Neural cell (in vitro differentiated cells): ENCODE data around the gene SYCE1L. TPM values are rescaled to one million over a fixed set of nuclear protein-coding genes. Genes with fewer than 3 reads are reported as not detected.

Experiments used
- H2AFZ ChIP-seq: fragments of 200-600, 300-800 bp; sonication (generic), shearing (Covaris generic); 2 replicates; pipeline ENCODE4 v1.6.0; 2014; ENCODE audit warnings: low read depth, mild to moderate bottlenecking, antibody characterized with exemption, low read length, moderate library complexity
- H3F3A ChIP-seq: fragments of 200-600 bp; shearing (Covaris generic); 2 replicates; pipeline ENCODE4 v1.6.1; 2016; ENCODE audit warnings: mild to moderate bottlenecking, moderate library complexity, mixed read lengths, antibody characterized with exemption, low read length; ENCODE audit not compliant: insufficient read depth, poor library complexity, severe bottlenecking
- H3K27ac ChIP-seq: fragments of 200-600, 300-800 bp; sonication (generic), shearing (Covaris generic); 2 replicates; pipeline ENCODE4 v1.5.1; 2014; ENCODE audit warnings: mild to moderate bottlenecking, low read length, moderate library complexity
- H3K27me3 ChIP-seq: fragments of 300-800, 200-600 bp; sonication (generic), shearing (Covaris generic); 2 replicates; pipeline ENCODE4 v1.6.0; 2014; ENCODE audit warnings: mild to moderate bottlenecking, low read depth, low read length, moderate library complexity; ENCODE audit not compliant: insufficient read depth
- H3K36me3 ChIP-seq: fragments of 300-800, 200-600 bp; sonication (generic), shearing (Covaris generic); 2 replicates; pipeline ENCODE4 v1.5.1; 2014; ENCODE audit warnings: mild to moderate bottlenecking, antibody characterized with exemption, low read length, moderate library complexity; ENCODE audit not compliant: insufficient read depth
- H3K4me2 ChIP-seq: fragments of 300-800, 200-600 bp; sonication (generic), shearing (Covaris generic); 2 replicates; pipeline ENCODE4 v1.6.0; 2014; ENCODE audit warnings: mild to moderate bottlenecking, low read length
- H3K4me3 ChIP-seq: fragments of 300-800, 200-600 bp; sonication (generic), shearing (Covaris generic); 2 replicates; pipeline ENCODE4 v1.5.1; 2014; ENCODE audit warnings: mild to moderate bottlenecking, low read length, moderate library complexity
- H3K79me2 ChIP-seq: fragments of 200-600 bp; shearing (Covaris generic); replicated peaks from 2 replicates; pipeline ENCODE4 v1.6.0; 2014; ENCODE audit warnings: mild to moderate bottlenecking, low read length, moderate library complexity; ENCODE audit not compliant: insufficient read depth
- H3K9ac ChIP-seq: fragments of 300-800, 200-600 bp; sonication (generic), shearing (Covaris generic); 2 replicates; pipeline ENCODE4 v1.6.1; 2016; ENCODE audit warnings: mild to moderate bottlenecking, low read length, mixed read lengths
- H3K9me2 ChIP-seq: fragments of 200-600 bp; shearing (Covaris generic); 2 replicates; pipeline ENCODE4 v1.6.1; 2016; ENCODE audit warnings: mild to moderate bottlenecking, low read length, mixed read lengths; ENCODE audit not compliant: insufficient read depth
- H3K9me3 ChIP-seq: fragments of 200-600, 300-800 bp; sonication (generic), shearing (Covaris generic); 2 replicates; pipeline ENCODE4 v1.6.1; 2016; ENCODE audit warnings: mild to moderate bottlenecking, mixed run types, low read length, moderate library complexity, mixed read lengths
- H4K20me1 ChIP-seq: fragments of 200-600 bp; shearing (Covaris generic); 2 replicates; pipeline ENCODE4 v1.6.1; 2016; ENCODE audit warnings: mild to moderate bottlenecking, mixed run types; ENCODE audit not compliant: insufficient read depth
- CTCF ChIP-seq: fragments of 450-650 bp; IDR thresholded peaks from 2 replicates; pipeline ENCODE4 v1.5.1; 2014; ENCODE audit warnings: antibody characterized with exemption, mild to moderate bottlenecking, moderate library complexity; ENCODE audit not compliant: poor library complexity, severe bottlenecking
- EP300 ChIP-seq: fragments of 450-650 bp; conservative IDR thresholded peaks from 2 replicates; pipeline ENCODE4 v1.6.1; 2014; ENCODE audit warnings: antibody characterized with exemption, mild to moderate bottlenecking, moderate library complexity; ENCODE audit not compliant: poor library complexity, severe bottlenecking
- EZH2 ChIP-seq: fragments of 200-600, 300-800 bp; shearing (Covaris generic), sonication (generic); IDR thresholded peaks from 2 replicates; pipeline ENCODE4 v1.6.1; 2014; ENCODE audit warnings: antibody characterized with exemption, low read length, borderline replicate concordance, mild to moderate bottlenecking; ENCODE audit not compliant: insufficient read depth, poor library complexity, severe bottlenecking
- MXI1 ChIP-seq: fragments of 450-650 bp; conservative IDR thresholded peaks from 2 replicates; pipeline ENCODE4 v1.6.1; 2014; ENCODE audit warnings: antibody characterized with exemption, mild to moderate bottlenecking; ENCODE audit not compliant: poor library complexity, severe bottlenecking
- POLR2AphosphoS5 ChIP-seq: IDR thresholded peaks from 2 replicates; pipeline ENCODE4 v1.6.1; 2012
- RAD21 ChIP-seq: fragments of 450-650 bp; conservative IDR thresholded peaks from 2 replicates; pipeline ENCODE4 v1.6.1; 2014; ENCODE audit warnings: antibody characterized with exemption, mild to moderate bottlenecking, moderate library complexity
- REST ChIP-seq: IDR thresholded peaks from 2 replicates; pipeline ENCODE4 v1.6.1; 2012; ENCODE audit warnings: borderline replicate concordance
- SMC3 ChIP-seq: fragments of 450-650 bp; conservative IDR thresholded peaks from 2 replicates; pipeline ENCODE4 v1.6.1; 2014; ENCODE audit warnings: antibody characterized with exemption, mild to moderate bottlenecking, moderate library complexity; ENCODE audit not compliant: poor library complexity
- TAF1 ChIP-seq: IDR thresholded peaks from 2 replicates; pipeline ENCODE4 v1.6.1; 2012; ENCODE audit warnings: low read depth
- polyA plus RNA-seq: library from polyadenylated mRNA; depleted of rRNA; stranded (reverse); fragments of >200 nt; gene quantifications from 2 replicates; pipeline ENCODE4 v1.2.3, GENCODE V29; 2014

The SYCE1L gene
- polyA plus RNA-seq, 1 donor from 2014 or later: 1.7 TPM

GRCh38 chr16:77233799-77234519 is 34.8 kb downstream of the SYCE1L start:
- Histone ChIP-seq H2AFZ (no peak overlapping the region), H3K27me3 (no peaks in the 10 kb centered on the region)

GRCh38 chr16:77234611-77235010 is 35.4 kb downstream of the SYCE1L start:
- Histone ChIP-seq H3K79me2 (no peaks in the 10 kb centered on the region), H3F3A (no peaks in the 10 kb centered on the region), H3K27ac (no peak overlapping the region), H3K9me3 (no peaks in the 10 kb centered on the region), H3K9me2 (no peaks in the 10 kb centered on the region), H3K27me3 (no peaks in the 10 kb centered on the region), H3K4me3 (no peak overlapping the region), H3K9ac (no peak overlapping the region), H2AFZ (no peak overlapping the region), H3K4me2 (no peak overlapping the region), H4K20me1 (no peaks in the 10 kb centered on the region), H3K36me3 (no peaks in the 10 kb centered on the region)
- TF ChIP-seq POLR2AphosphoS5: no peak

More at GRCh38 chr16:77233799-77234519, 34.8 kb downstream of the SYCE1L start:
- Histone ChIP-seq H3K9me2 (no peaks in the 10 kb centered on the region), H3K9me3 (no peaks in the 10 kb centered on the region), H3K36me3 (no peaks in the 10 kb centered on the region), H4K20me1 (no peaks in the 10 kb centered on the region), H3K4me3 (no peak overlapping the region), H3K9ac (no peak overlapping the region), H3K79me2 (no peaks in the 10 kb centered on the region), H3K27ac (no peak overlapping the region), H3F3A (no peaks in the 10 kb centered on the region), H3K4me2 (no peak overlapping the region)
- TF ChIP-seq TAF1: no peak
- no peak for TF ChIP-seq EP300
- TF ChIP-seq RAD21: no peak
- TF ChIP-seq REST: no peak
- no peak for TF ChIP-seq CTCF
- TF ChIP-seq EZH2: no peak
- TF ChIP-seq POLR2AphosphoS5: no peak
- no peak for TF ChIP-seq MXI1
- TF ChIP-seq SMC3: no peak
